ENCODE data around the gene GNA14.
"Not testable (repeated sequence)": the region's sequence is repeated elsewhere in the genome, so short reads cannot be mapped to it uniquely, and the experiment has no call there.

GNA14 gene

DNA sequence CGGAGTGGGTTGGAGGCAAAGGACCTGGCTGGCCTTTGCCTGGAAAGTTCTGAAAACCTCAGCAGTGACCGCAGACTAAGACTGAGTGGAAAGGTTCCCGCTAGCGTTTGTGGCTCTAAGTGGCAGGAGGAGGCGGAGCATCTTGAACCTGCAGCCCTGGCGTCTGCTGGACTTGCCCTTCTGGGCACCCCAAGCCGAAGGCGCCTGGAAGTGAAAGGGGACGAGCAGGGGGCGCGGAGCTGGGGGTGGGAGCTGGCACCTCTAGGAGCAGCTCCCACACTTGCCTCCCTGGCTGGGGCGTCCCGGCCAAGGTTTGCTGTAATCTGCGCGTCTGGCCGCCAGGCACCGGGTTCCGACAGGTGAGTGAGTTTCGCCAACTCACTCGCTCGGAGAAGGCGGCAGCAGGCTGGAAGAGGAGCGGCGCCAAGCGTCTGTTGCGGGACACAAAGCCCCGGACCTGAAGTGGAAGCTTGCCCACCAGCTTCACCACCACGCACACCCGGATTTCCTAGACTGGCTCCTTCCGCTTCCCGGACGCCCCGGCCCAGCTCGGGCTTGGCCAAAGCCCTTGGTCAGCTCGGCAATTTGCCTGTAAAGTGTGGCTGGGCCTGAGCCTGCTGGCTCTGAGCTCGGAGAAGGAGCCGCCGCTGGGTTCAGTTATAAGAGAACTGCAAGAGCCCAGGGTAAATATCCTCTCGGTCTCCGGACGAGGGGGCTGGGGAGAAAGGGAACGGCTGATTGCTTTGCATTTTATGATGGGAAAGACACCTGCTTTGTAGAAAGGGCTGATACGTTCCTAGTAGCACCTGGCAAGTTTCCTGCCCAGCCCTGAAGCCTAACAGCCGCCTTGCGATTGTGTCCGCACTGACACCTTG, at the start of gene GNA14:
TSS of gene GNA14 (minus strand) at position 89 of the 875 bp plus-strand sequence. CDS start 529 bp downstream, outside the sequence.
- DNase-seq, result no peak

DNA sequence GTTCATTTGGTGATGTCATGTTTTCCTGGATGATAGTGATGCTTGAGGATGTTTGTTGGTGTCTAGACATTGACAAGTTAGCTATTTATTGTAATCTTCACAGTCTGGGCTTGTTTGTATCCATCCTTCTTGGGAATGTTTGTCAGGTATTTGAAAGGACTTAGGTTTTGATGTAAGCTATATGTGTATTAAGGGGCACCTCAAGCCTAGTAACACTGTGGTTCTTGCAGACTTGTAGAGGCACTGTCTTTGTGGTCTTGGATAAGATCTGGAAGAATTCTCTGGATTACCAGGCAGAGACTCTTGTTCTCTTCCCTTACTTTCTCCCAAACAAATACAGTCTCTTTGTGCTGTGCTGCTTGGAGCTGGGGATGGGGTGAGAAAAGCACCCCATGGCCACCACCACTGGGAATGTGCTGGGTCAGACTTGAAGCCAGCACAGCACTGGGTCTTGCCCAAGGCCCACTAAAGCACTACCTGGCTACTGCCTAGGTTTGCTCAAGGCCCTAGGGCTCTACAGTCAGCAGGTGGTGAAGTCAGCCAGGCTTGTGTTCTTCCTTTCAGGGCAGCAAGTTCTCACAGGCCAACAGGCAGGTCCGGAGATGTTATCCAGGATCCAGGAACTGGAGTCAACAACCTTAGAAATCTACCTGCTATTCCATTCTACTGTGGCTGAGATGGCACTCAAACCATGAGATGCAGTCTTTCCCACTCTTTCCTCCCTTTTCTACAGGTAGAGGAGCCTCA, 49.3 kb upstream of the GNA14 start:
- DNase-seq, result no peak

DNA sequence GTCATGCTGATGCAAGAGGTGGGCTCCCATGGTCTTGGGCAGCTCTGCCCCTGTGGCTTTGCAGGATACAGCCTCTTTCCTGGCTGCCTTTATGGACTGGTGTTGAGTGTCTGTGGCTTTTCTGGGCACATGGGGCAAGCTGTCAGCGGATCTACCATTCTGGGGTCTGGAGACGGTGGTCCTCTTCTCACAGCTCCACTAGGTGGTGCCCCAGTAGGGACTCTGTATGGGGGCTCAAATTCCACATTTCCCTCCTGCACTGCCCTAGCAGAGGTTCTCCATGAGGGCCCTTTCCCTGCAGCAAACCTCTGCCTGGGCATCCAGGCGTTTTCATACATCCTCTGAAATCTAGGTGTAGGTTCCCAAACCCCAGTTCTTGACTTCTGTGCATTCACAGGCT, 42.6 kb upstream of the GNA14 start:
- DNase-seq, result not testable (repeated sequence)

DNA sequence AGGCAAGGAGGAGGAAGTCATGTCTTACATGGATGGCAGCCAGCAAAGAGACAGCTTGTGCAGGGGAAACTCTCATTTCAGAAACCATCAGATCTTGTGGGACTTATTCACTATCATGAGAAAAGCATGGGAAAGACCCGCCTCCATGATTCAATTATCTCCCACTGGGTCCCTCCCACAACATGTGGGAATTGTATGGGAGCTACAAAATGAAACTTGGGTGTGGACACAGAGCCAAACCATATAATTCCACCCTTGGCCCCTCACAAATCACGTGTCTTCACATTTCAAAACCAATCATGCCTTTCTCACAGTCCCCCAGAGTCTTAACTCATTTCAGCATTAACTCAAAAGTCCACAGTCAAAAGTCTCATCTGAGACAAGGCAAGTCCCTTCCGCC, 42.0 kb upstream of the GNA14 start:
- not testable (repeated sequence) for DNase-seq

DNA sequence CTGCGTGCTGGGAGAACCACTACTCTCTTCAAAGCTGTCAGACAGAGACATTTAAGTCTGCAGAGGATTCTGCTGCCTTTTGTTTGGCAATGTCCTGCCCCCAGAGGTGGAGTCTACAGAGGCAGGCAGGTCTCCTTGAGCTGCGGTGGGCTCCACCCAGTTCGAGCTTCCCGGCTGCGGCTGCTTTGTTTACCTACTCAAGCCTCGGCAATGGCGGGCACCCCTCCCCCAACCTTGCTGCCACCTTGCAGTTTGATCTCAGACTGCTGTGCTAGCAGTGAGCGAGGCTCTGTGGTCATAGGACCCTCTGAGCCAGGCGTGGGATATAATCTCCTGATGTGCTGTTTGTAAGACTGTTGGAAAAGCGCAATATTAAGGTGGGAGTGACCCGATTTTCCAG, 39.6 kb upstream of the GNA14 start:
- DNase-seq, result not testable (repeated sequence)

DNA sequence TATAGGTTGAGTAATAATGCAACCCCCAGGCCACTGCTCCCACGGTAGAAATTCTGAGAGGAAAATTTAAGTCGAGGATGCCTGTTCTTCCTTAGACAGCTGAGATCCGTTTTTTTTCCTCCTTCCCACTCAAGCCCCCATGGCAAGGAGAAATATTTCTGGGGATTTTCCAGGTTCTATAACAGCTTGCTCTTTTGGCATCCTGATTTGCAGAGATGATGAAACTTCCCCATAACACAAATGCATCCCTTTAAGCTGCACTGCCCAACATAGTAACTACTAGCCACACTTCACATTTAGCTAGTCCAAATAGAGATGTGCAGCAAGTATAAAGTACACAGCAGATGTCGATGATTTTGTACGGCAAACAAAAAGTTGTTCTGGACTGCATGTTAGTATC, 32.5 kb upstream of the GNA14 start:
- DNase-seq, result no peak

DNA sequence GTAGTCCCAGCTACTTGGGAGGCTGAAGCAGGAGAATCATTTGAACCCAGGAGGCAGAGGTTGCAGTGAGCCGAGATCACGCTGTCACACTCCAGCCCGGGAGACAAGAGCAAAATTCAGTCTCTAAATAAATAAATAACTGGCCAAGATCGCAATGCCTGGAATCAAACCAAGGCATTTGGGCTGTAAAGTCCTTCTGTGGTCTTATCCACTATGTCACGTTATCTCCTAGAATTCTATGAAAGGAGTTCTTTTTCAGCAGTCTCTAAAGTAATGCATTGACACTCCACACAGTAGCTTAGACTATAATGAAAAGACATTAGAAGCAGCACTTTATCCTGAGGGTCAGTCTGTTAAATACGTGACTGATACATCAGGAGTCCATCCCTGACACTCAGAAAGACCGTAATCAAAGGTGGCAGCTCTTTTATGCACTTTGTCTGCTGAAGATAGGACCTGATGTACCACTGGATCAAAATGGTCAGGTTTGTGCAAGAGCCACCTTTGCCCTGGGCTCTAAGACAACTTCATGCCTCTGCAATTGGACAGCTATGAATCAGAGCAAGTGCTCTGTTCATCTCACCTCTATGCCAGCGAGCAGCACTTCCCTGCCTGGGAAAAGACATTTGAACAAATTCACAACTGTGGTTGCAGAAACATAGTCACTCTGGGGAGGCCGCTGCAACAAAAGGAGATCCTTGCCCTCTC, 31.7 kb upstream of the GNA14 start:
- DNase-seq, result no peak

DNA sequence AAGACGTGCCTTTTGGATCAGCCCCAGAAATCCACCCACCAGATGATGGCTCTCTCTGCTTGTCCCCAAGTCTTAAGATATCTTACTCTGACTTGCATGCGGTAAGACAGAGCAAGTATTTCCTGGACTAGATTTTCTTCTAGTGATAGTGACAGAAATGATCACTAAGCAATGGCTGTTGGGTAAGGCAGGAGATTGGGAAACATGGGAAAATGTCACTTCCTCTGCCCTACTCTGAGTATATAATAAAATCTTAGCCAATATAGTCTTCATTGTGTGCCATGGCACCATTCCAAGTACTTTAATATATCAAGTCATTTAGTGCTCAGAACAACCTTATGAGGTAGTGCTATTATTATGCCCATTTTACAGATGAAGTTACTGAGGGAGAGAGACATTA, 31.0 kb upstream of the GNA14 start:
- no peak for DNase-seq

DNA sequence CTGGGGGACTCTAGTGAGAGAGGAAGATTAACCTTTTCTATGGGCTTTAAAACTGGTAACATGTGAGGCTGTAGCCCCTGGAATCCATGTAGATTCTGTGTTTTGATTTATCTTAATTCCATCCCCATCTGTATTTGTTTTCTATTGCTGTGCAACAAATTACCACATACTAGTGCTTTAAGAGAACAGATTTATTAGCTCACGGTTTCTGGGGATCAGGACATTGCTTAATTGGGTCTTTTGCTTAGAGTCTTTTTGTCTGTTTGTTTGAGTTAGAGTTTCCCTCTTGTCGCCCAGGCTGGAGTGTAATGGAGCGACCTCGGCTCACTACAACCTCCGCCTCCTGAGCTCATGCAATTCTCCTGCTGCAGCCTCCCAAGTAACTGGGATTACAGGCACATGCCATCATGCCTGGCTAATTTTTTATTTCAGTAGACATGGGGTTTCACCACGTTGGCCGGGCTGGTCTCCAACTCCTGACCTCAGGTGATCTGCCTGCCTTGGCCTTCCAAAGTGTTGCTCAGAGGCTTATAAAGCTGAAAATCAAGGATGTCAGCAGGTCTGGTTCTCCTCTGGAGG, 29.9 kb upstream of the GNA14 start:
- no peak for DNase-seq

DNA sequence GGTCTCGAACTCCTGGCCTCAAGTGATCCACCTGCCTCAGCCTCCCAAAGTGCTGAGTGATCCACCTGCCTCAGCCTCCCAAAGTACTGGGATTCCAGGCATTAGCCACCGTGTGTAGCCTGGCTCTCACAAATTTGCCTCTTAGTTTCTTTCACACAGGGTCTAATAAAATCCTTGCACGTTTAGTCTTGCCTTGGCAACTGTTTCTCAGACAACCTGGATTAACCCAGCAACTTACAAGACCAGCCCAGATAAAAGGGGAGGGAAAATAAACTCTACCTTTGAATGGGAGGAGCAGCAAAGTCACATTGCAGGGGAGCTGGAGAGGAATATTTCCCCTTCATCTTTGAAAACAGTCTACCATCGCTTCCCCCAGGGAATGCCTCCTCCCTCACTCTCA, 29.3 kb upstream of the GNA14 start:
- DNase-seq, result no peak

DNA sequence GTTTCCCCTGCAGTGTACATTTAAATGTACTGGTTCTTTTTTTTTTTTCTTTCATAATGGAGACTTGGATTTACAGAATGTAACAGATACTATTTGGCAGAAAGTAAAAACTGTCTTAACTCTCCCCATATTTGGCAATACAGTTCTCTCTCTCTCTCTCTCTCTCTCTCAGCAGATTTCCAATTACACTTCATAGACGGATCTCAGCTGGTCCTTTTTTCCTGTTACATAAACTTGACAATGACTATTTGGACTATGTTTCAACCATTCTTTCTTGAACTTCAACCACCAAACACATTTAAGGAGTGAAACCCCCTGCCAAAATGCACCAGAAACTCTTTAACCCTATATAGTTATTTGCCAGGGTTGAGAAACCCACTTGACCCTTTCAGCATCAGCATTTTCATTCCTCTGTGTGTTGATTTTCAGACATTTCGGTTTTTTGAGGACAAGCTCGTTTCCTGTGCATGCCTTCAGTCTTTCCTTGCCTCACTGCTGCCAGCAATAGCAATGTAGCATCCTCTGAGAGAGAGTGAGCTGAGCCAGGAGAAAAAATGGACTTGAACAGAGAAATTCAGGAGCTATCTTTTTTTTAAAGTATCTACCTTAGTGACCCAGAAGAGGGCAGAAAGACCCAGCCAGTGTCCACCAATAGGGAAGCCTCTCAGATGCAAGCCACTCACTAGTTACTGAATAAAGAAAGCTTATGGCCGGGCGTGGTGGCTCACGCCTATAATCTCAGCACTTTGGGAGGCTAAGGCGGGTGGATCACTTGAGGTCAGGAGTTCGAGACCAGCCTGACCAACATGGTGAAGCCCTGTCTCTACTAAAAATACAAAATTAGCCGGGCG, 26.0 kb upstream of the GNA14 start:
- DNase-seq, result no peak

DNA sequence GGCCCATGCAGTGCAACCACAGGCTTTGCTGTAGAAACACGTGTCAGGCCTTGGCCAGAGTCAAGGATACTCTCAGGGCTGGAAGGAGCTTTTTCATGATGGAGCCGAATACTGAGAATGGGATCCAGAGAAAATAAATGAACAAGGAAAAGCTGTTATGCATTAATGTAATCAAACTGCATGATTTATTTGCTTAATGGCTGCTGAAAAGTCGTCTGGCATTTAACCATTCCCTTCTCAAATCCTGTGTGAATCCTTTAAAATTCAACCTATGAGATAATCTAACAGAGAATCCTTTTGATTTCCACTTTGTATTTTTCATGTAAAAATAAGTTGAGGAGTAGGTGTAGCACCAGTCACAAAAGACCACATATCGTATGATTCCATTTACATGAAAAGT, 24.1 kb upstream of the GNA14 start:
- DNase-seq, result no peak

DNA sequence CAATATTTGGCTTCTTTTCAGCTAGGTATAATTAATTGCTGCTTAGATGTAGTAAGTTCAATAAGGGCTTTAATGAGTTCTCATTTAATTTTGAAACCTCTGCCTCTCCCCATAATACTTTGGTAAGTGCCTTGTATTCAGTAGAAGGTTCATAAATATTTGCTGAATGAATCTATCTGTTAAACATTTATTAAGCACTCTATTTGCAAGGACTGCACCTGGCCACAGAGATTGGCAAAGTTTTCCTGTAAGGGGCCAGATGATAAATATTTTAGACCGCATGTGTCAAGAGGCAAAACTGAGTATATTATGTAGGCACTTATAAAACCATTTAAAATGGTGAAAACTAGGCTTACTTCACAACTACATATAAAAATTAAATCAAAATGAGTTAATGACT, 19.0 kb upstream of the GNA14 start:
- no peak for DNase-seq

DNA sequence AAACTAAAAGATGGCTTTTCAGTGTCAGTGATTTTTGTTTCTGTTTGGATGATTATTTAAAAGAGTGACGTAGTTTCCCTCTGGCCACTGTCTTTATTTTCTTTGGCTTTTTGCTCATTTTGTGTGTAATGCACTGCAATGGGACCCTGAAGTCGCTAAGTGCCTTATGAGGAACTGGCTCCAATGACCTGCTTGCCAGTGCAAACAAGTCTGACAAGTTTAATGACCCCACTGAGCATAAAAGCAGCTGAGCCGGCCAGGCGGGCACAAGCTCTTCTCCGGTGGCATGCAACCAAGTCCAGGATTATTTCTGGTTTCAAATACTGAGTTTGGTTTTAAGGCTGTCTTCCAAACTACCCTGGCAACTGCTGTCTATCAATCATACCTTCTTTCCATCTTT, 15.6 kb upstream of the GNA14 start:
- no peak for DNase-seq

DNA sequence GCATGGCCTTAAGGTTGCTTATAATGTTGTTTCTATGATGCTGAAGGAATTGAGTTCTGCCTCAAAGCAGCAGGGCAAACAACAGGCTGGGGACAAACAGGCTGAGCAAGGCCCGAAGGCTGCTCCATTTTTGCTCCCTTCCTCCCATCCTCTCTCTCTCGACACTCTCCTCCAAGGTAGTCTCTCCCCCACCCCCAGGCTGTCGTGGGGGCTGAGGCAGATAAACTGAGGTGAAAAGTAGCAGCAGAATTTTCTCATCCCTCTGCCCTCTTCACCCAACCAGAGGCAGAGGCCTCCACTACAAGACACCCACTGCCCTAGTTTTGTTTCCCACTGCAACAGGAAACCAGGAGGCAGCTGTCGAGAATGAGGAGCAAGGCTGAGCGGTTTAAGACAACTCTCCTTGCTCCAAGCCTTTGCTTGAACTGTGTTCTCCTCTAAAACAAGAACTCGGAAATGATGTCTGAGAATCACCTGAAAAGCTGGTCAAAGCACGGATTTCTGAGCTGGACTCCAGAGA, 13.5 kb upstream of the GNA14 start:
- DNase-seq, result no peak

DNA sequence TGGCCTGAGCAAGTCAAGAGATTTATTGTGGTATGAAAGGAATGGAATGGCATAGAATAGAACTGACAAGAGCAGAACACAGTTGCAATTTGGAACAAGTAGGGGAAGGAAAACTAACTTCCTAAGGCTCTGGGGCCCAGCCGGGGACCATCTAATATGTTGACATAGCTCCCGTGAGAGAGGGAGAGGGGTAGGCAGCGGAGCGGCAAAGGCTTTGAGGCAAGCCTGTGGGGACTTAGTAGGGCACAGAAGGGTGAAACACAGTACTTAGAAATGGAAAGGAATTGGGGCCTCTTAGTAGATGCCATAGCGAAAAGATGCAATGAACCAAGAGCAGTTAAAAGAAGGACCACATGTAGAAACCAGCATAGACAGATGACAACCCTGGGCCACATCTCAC, 11.8 kb upstream of the GNA14 start:
- DNase-seq, result no peak

DNA sequence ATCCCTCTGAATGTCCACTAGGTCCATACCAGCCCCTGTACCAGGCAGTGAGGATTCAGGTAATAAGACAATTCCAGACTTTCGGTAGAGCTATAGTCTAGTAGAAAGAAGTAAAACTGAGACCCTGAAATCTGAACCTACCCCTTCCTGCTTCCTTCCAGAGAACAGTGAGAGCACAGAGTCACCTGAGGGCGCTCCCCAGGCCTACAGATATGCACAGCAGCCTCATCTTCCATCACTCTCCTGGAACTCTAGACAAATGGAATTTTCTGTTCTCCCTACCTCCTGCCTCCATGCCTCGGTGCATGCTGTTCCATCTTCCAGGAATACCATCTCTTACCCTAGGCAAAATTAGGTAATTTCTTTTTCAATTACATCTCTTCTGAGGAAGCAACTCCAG, 3.1 kb upstream of the GNA14 start:
- DNase-seq, result no peak

DNA sequence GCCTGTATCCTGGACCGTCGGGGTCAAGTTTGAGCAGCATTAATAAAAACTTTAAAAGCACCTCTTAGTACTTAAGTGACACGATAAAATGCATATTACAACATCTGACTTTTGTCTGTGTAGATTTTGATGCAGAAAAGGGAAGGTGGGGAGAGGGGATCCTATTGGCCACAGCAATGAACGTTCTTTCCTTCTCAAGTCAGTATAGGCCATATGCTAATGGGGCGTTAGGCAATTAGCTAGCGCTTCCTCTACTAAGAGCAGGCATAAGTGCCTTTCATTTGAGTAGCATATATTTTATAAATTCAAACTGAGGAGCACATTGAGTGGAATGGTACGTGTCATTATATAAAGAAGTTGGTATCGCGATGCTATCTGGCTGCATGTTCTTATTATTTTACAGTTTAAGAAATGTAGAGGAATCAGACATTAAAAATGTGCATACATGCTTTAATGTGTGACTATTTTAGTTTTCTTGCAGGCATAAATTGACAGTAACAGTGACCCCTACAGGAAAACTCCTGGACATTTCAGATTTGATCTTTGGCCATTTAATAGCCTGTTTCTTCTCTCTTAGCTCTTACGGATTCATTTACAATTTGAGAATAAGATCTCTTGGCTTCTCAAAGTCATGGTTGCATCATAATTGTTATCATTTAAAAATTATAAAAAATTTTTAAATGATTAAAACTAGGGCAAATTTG, 1.1 kb upstream of the GNA14 start:
- no peak for DNase-seq

DNA sequence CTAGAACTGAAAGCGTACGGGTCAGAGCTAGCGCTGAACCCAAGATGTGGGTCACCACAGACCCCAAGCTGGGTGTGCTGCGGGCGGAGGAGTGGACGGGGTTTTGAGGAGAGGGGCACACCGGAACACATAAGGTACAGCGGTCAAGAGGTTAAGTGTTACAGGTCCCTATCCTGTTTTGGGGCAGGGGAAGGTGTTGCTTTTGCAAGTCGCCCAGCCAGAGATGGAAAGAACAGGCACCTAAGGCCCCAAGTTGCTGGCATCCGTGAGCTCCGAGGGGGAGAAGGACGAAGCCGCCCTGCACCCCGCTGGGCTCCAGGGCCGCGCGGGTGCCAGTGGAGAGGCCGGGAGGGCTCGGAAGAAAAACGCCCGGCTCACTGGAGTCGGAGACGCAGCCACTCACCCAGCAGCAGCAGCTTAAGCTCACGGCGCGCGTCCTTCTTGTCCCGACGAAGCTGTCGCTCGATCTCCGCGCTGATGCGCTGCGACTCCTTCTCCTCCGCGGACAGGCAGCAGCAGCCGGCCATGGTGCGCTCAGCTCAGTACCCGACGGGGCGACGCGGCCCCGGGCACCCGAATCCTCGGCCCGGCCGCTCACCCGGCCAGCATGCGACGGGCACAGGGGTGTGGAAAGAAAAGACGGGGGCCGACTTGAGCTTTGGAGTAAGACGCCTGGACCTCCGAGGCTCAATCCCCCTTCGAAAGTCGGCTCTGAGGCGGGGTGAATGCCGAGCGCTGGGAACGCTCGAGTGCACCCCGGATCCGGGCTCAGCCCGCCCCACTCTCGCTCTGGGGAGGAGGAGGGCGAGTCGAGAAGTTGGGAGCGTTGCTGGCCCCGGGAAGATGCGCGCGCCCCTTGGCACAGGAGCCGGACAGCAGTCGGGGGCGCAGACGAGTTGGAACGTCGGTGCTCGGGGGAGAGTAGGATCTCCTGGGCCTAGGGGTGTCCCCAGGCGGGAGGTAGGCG, 572 bp downstream of the GNA14 start:
- DNase-seq, result no peak

DNA sequence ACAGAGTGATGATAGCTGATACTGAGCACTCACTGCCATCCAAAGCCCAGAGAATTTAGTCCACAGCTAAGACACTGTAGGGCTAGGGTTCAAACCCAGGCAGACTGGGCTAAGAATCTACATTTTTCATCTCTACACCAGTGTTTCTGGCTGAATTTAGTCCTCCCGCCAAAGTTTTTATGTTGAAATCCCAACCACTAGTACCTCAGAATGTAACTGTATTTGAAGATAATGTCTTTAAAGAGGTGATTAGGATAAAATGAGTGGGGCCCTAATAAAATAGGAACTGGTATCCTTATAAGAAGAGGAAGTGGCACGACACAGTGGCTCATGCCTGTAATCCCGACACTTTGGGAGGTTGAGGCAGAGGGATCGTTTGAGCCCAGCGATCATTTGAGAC, 4.3 kb downstream of the GNA14 start:
- DNase-seq, result no peak

All from NCI-H1436 treated with DMSO at 0.1 percent for 48 hours (cell line).